Measurements from ENCODE around the gene PMFBP1.

The PMFBP1 gene

GRCh38 chr16:72168365-72168764 lies 3.6 kb downstream of the PMFBP1 start:
- H2AK5ac ChIP-seq (ENCODE audit: low read length) = no peak overlapping the region
- H2BK120ac ChIP-seq (ENCODE audit: insufficient read depth, low read length, poor library complexity) = no peak overlapping the region
- H3K36me3 ChIP-seq (ENCODE audit: control insufficient read depth in 1 of 2, insufficient read depth in 2 of 2, low read length in 2 of 2) = no peaks in the 10 kb centered on the region
- no peak overlapping the region for H2BK12ac ChIP-seq (ENCODE audit: low read length)
- no peak overlapping the region for H4K91ac ChIP-seq (ENCODE audit: low read depth, low read length)
- H3K23ac ChIP-seq (ENCODE audit: low read length) = no peak overlapping the region
- H3K18ac ChIP-seq (ENCODE audit: low read length) = no peak overlapping the region
- DNase-seq = peak; percentile 6 to 10
- no peak overlapping the region for H3K9ac ChIP-seq (ENCODE audit: low read length)
- H3K4me1 ChIP-seq (ENCODE audit: control insufficient read depth in 1 of 2, insufficient read depth in 2 of 2, low read length in 2 of 2) = no peaks in the 10 kb centered on the region
- no peak overlapping the region for H3K14ac ChIP-seq (ENCODE audit: low read length)
- H3K27me3 ChIP-seq (ENCODE audit: insufficient read depth, low read length) = no peaks in the 10 kb centered on the region
- no CpG with 5 or more reads among the region's 2 CpGs for WGBS (ENCODE audit: extremely low coverage, insufficient coverage, insufficient read length)
- H3K4ac ChIP-seq (ENCODE audit: low read depth, low read length) = no peak overlapping the region
- peaks cover 2% of the 10 kb centered on the region for H3K9me3 ChIP-seq (ENCODE audit: insufficient read depth, low read depth, low read length)
- H3K79me2 ChIP-seq (ENCODE audit: control insufficient read depth, insufficient read depth, low read length, poor library complexity) = no peaks in the 10 kb centered on the region
- no peak overlapping the region for H3K4me2 ChIP-seq (ENCODE audit: low read length)
- no peak overlapping the region for H2BK5ac ChIP-seq (ENCODE audit: low read depth, low read length, poor library complexity)
- H2AFZ ChIP-seq (ENCODE audit: insufficient read depth, low read length, poor library complexity) = no peak overlapping the region
- H4K8ac ChIP-seq (ENCODE audit: low read depth, low read length) = no peak overlapping the region
- H3K4me3 ChIP-seq (ENCODE audit: low read depth, low read length) = no peak overlapping the region
- H3K27ac ChIP-seq (ENCODE audit: low read depth, low read length) = no peak overlapping the region
- no peaks in the 10 kb centered on the region for H3K79me1 ChIP-seq (ENCODE audit: low read length)
- no peak overlapping the region for H4K12ac ChIP-seq (ENCODE audit: low read depth, low read length)

GRCh38 chr16:72166954-72167561 lies 4.9 kb downstream of the PMFBP1 start:
- no peak overlapping the region for H4K12ac ChIP-seq (ENCODE audit: low read depth, low read length)
- no peaks in the 10 kb centered on the region for H3K27me3 ChIP-seq (ENCODE audit: insufficient read depth, low read length)
- H3K14ac ChIP-seq (ENCODE audit: low read length) = no peak overlapping the region
- no CpG with 5 or more reads among the region's 6 CpGs for WGBS (ENCODE audit: extremely low coverage, insufficient coverage, insufficient read length)
- no peak overlapping the region for H2BK12ac ChIP-seq (ENCODE audit: low read length)
- H3K4me1 ChIP-seq (ENCODE audit: control insufficient read depth in 1 of 2, insufficient read depth in 2 of 2, low read length in 2 of 2) = no peaks in the 10 kb centered on the region
- H4K91ac ChIP-seq (ENCODE audit: low read depth, low read length) = no peak overlapping the region
- no peak overlapping the region for H3K4ac ChIP-seq (ENCODE audit: low read depth, low read length)
- H3K9me3 ChIP-seq (ENCODE audit: insufficient read depth, low read depth, low read length) = peaks cover 2% of the 10 kb centered on the region
- H3K79me1 ChIP-seq (ENCODE audit: low read length) = no peaks in the 10 kb centered on the region
- no peak overlapping the region for H3K27ac ChIP-seq (ENCODE audit: low read depth, low read length)
- H2AFZ ChIP-seq (ENCODE audit: insufficient read depth, low read length, poor library complexity) = no peak overlapping the region
- no peak overlapping the region for H3K23ac ChIP-seq (ENCODE audit: low read length)
- H3K4me3 ChIP-seq (ENCODE audit: low read depth, low read length) = no peak overlapping the region
- H2BK120ac ChIP-seq (ENCODE audit: insufficient read depth, low read length, poor library complexity) = no peak overlapping the region
- no peak overlapping the region for H2AK5ac ChIP-seq (ENCODE audit: low read length)
- no peaks in the 10 kb centered on the region for H3K79me2 ChIP-seq (ENCODE audit: control insufficient read depth, insufficient read depth, low read length, poor library complexity)
- DNase-seq = peak in 1 of 2 donors; percentile 26
- H3K4me2 ChIP-seq (ENCODE audit: low read length) = no peak overlapping the region
- no peak overlapping the region for H3K9ac ChIP-seq (ENCODE audit: low read length)
- H3K36me3 ChIP-seq (ENCODE audit: control insufficient read depth in 1 of 2, insufficient read depth in 2 of 2, low read length in 2 of 2) = no peaks in the 10 kb centered on the region
- no peak overlapping the region for H4K8ac ChIP-seq (ENCODE audit: low read depth, low read length)
- no peak overlapping the region for H3K18ac ChIP-seq (ENCODE audit: low read length)
- H2BK5ac ChIP-seq (ENCODE audit: low read depth, low read length, poor library complexity) = no peak overlapping the region

GRCh38 chr16:72166151-72166550 lies 5.8 kb downstream of the PMFBP1 start:
- H4K12ac ChIP-seq (ENCODE audit: low read depth, low read length) = no peak overlapping the region
- H3K18ac ChIP-seq (ENCODE audit: low read length) = no peak overlapping the region
- no peak overlapping the region for H4K91ac ChIP-seq (ENCODE audit: low read depth, low read length)
- H4K8ac ChIP-seq (ENCODE audit: low read depth, low read length) = no peak overlapping the region
- H3K14ac ChIP-seq (ENCODE audit: low read length) = no peak overlapping the region
- H3K27ac ChIP-seq (ENCODE audit: low read depth, low read length) = no peak overlapping the region
- H2BK12ac ChIP-seq (ENCODE audit: low read length) = no peak overlapping the region
- H2AFZ ChIP-seq (ENCODE audit: insufficient read depth, low read length, poor library complexity) = no peak overlapping the region
- H3K23ac ChIP-seq (ENCODE audit: low read length) = no peak overlapping the region
- no peaks in the 10 kb centered on the region for H3K27me3 ChIP-seq (ENCODE audit: insufficient read depth, low read length)
- H3K79me1 ChIP-seq (ENCODE audit: low read length) = no peaks in the 10 kb centered on the region
- H2BK5ac ChIP-seq (ENCODE audit: low read depth, low read length, poor library complexity) = no peak overlapping the region
- no peak overlapping the region for H3K9ac ChIP-seq (ENCODE audit: low read length)
- peaks cover 2% of the 10 kb centered on the region for H3K9me3 ChIP-seq (ENCODE audit: insufficient read depth, low read depth, low read length)
- no peaks in the 10 kb centered on the region for H3K79me2 ChIP-seq (ENCODE audit: control insufficient read depth, insufficient read depth, low read length, poor library complexity)
- no peaks in the 10 kb centered on the region for H3K36me3 ChIP-seq (ENCODE audit: control insufficient read depth in 1 of 2, insufficient read depth in 2 of 2, low read length in 2 of 2)
- no peak overlapping the region for H3K4me3 ChIP-seq (ENCODE audit: low read depth, low read length)
- no peaks in the 10 kb centered on the region for H3K4me1 ChIP-seq (ENCODE audit: control insufficient read depth in 1 of 2, insufficient read depth in 2 of 2, low read length in 2 of 2)
- no peak overlapping the region for H2BK120ac ChIP-seq (ENCODE audit: insufficient read depth, low read length, poor library complexity)
- WGBS (ENCODE audit: extremely low coverage, insufficient coverage, insufficient read length) = no CpG with 5 or more reads among the region's 2 CpGs
- H3K4me2 ChIP-seq (ENCODE audit: low read length) = no peak overlapping the region
- no peak overlapping the region for H3K4ac ChIP-seq (ENCODE audit: low read depth, low read length)
- H2AK5ac ChIP-seq (ENCODE audit: low read length) = no peak overlapping the region
- DNase-seq = no peak

- Histone ChIP-seq H3K27ac (ENCODE audit: low read depth, low read length) (no peak overlapping the region), H3K79me1 (ENCODE audit: low read length) (no peaks in the 10 kb centered on the region), H2BK12ac (ENCODE audit: low read length) (no peak overlapping the region), H4K91ac (ENCODE audit: low read depth, low read length) (no peak overlapping the region), H2AK5ac (ENCODE audit: low read length) (no peak overlapping the region), H3K9ac (ENCODE audit: low read length) (no peak overlapping the region), H4K12ac (ENCODE audit: low read depth, low read length) (no peak overlapping the region), H4K8ac (ENCODE audit: low read depth, low read length) (no peak overlapping the region), H2BK5ac (ENCODE audit: low read depth, low read length, poor library complexity) (no peak overlapping the region), H2BK120ac (ENCODE audit: insufficient read depth, low read length, poor library complexity) (no peak overlapping the region), H3K9me3 (ENCODE audit: insufficient read depth, low read depth, low read length) (peaks cover 2% of the 10 kb centered on the region), H3K4me3 (ENCODE audit: low read depth, low read length) (no peak overlapping the region), H3K18ac (ENCODE audit: low read length) (no peak overlapping the region), H3K79me2 (ENCODE audit: control insufficient read depth, insufficient read depth, low read length, poor library complexity) (no peaks in the 10 kb centered on the region), H3K4me2 (ENCODE audit: low read length) (no peak overlapping the region), H3K4me1 (ENCODE audit: control insufficient read depth in 1 of 2, insufficient read depth in 2 of 2, low read length in 2 of 2) (no peaks in the 10 kb centered on the region), H3K4ac (ENCODE audit: low read depth, low read length) (no peak overlapping the region), H3K23ac (ENCODE audit: low read length) (no peak overlapping the region), H3K36me3 (ENCODE audit: control insufficient read depth in 1 of 2, insufficient read depth in 2 of 2, low read length in 2 of 2) (no peaks in the 10 kb centered on the region), H3K27me3 (ENCODE audit: insufficient read depth, low read length) (no peaks in the 10 kb centered on the region), H3K14ac (ENCODE audit: low read length) (no peak overlapping the region), H2AFZ (ENCODE audit: insufficient read depth, low read length, poor library complexity) (no peak overlapping the region)
- DNase-seq = no peak
- WGBS (ENCODE audit: extremely low coverage, insufficient coverage, insufficient read length) = no CpG with 5 or more reads among the region's 5 CpGs
Observed at GRCh38 chr16:72164691-72165090, 7.3 kb downstream of the PMFBP1 start.
